Esophagus squamous epithelium (tissue), 4 donors: ENCODE measurements around the gene CCDC192.

Experiments
- CTCF ChIP-seq, 6 experiments: fragments of 450-650 bp in 4 of 6; fragments of 200-600 bp in 2 of 6; sonication (generic) in 2 of 6; IDR thresholded peaks; one replicate each; pipeline ENCODE4 v1.5.1; 2016 to 2019; ENCODE audit warnings: antibody characterized with exemption in 6 of 6, mild to moderate bottlenecking in 4 of 6, moderate library complexity in 4 of 6
- POLR2A ChIP-seq, 4 donors: fragments of 450-650 bp; IDR thresholded peaks; one replicate each; pipeline ENCODE4 v1.6.1; 2017; ENCODE audit warnings: antibody characterized with exemption in 4 of 4, mild to moderate bottlenecking in 4 of 4, moderate library complexity in 3 of 4

- TF ChIP-seq CTCF (IDR thresholded peaks at IDR 0.05), result no peak
- no peak for TF ChIP-seq POLR2A (IDR thresholded peaks at IDR 0.05)
Observed at GRCh38 chr5:127702434-127702833, 757 bp upstream of the CCDC192 start.
